Caco-2 (cell line): ENCODE results near the gene FIZ1. TPM values are rescaled to one million over a fixed set of nuclear protein-coding genes. Genes with fewer than 3 reads are reported as not detected.
A peak's percentile ranks its signal among the peaks of the same experiment; 100 is the strongest.

Experiments
- BruUV-seq: library from RNA; stranded (reverse); fragments of 400-500 nt; replicated peaks from 2 replicates; lab custom pipeline; 2021; lab: Mats Ljungman, UMichigan
- CTCF ChIA-PET: fragments of 300-600 bp; sonication (Branson Sonifier 250); formaldehyde crosslinking; loops from one replicate; lab custom pipeline; 2022; ENCODE audit warnings: antibody characterized with exemption; lab: Charles Lee
- POLR2A ChIA-PET: fragments of 300-600 bp; sonication (Branson Sonifier 250); formaldehyde crosslinking; loops from one replicate; lab custom pipeline; 2022; ENCODE audit warnings: antibody characterized with exemption; lab: Charles Lee
- DNase-seq, 2 experiments: peaks; one replicate each; pipeline versions ENCODE4 v3.0.0 to v3.0.0-alpha.2; 2020 to 2022
- H3K27me3 ChIP-seq: replicated peaks from 2 replicates; pipeline ENCODE4 v1.6.0; 2011; ENCODE audit warnings: low read length; ENCODE audit not compliant: control insufficient read depth, insufficient read depth
- H3K36me3 ChIP-seq: 2 replicates; pipeline ENCODE4 v1.5.1; 2011; ENCODE audit warnings: low read length; ENCODE audit not compliant: control insufficient read depth, insufficient read depth
- H3K4me1 ChIP-seq: fragments of 250-450 bp; sonication (Bioruptor Pico); 2 replicates; pipeline ENCODE4 v1.5.1; 2020; ENCODE audit warnings: mild to moderate bottlenecking
- H3K4me3 ChIP-seq: 2 replicates; pipeline ENCODE4 v1.5.1; 2011; ENCODE audit warnings: low read depth, mild to moderate bottlenecking, control low read depth, low read length
- H3K9me3 ChIP-seq: fragments of 250-450 bp; sonication (Bioruptor Pico); 2 replicates; pipeline ENCODE4 v1.5.1; 2020; ENCODE audit warnings: mild to moderate bottlenecking, moderate library complexity
- H3K27ac Mint-ChIP-seq: one replicate; pipeline ENCODE4 v1.8.0; 2022; ENCODE audit warnings: mixed read lengths; ENCODE audit not compliant: unreplicated experiment
- H3K27me3 Mint-ChIP-seq: one replicate; pipeline ENCODE4 v1.8.0; 2022; ENCODE audit warnings: mixed read lengths; ENCODE audit not compliant: insufficient read depth, unreplicated experiment
- H3K36me3 Mint-ChIP-seq: one replicate; pipeline ENCODE4 v1.8.0; 2022; ENCODE audit warnings: mild to moderate bottlenecking, mixed read lengths; ENCODE audit not compliant: insufficient read depth, unreplicated experiment
- H3K4me1 Mint-ChIP-seq: one replicate; pipeline ENCODE4 v1.8.0; 2022; ENCODE audit warnings: low read depth, mixed read lengths; ENCODE audit not compliant: unreplicated experiment
- H3K4me3 Mint-ChIP-seq: one replicate; pipeline ENCODE4 v1.8.0; 2022; ENCODE audit warnings: mild to moderate bottlenecking, moderate library complexity, mixed read lengths; ENCODE audit not compliant: unreplicated experiment
- H3K9me3 Mint-ChIP-seq: one replicate; pipeline ENCODE4 v1.8.0; 2022; ENCODE audit warnings: mixed read lengths; ENCODE audit not compliant: unreplicated experiment
- CTCF ChIP-seq, 2 experiments: fragments of 200-600 bp in 1 of 2; IDR thresholded peaks; 1 replicate in 1 of 2; 2 replicates in 1 of 2; pipeline versions ENCODE4 v1.5.1 to v1.8.0; 2011 to 2022; ENCODE audit warnings: antibody characterized with exemption in 1 of 2, control low read depth in 1 of 2, inconsistent platforms in 1 of 2, low read depth in 1 of 2, low read length in 1 of 2, mild to moderate bottlenecking in 1 of 2, moderate library complexity in 1 of 2; ENCODE audit not compliant: insufficient read depth in 1 of 2, severe bottlenecking in 1 of 2, unreplicated experiment in 1 of 2
- intact Hi-C: fragments of 100-400 bp; cut with micrococcal nuclease; formaldehyde crosslinking; loops from one replicate; pipeline ENCODE4 v1.10.0; 2022; ENCODE audit not compliant: unreplicated experiment
- total RNA-seq: library from RNA; stranded (reverse); gene quantifications from 2 replicates; pipeline ENCODE4 v1.2.3, GENCODE V29; 2022

The FIZ1 gene
- total RNA-seq, 1 experiment from 2014 or later, result 27.2 TPM

- intact Hi-C loops, result no loop called here
- ChIA-PET CTCF (interaction anchor here (1.7 kb wide), 1 partner anchor 28 kb away, joined by 3 read pairs; no protein-coding TSS in a partner anchor), POLR2A (interaction anchor here (0.7 to 0.8 kb wide), 2 partner anchors 53 to 77 kb away, joined by 3 to 4 read pairs; no protein-coding TSS in a partner anchor)
- Mint-ChIP-seq H3K27ac (peak overlapping the region; percentile 62), H3K27me3 (no peaks in the 10 kb centered on the region), H3K4me1 (peaks cover 29% of the 10 kb centered on the region), H3K9me3 (no peaks in the 10 kb centered on the region), H3K36me3 (no peaks in the 10 kb centered on the region), H3K4me3 (no peak overlapping the region)
- BruUV-seq, result no TSS peak
- DNase-seq, result no peak
- no peaks in the 10 kb centered on the region for H3K9me3 ChIP-seq
- peaks cover 6% of the 10 kb centered on the region; the same call in 1 of the 2 replicates for H3K4me1 ChIP-seq
- no peaks in the 10 kb centered on the region for H3K36me3 ChIP-seq
- H3K4me3 ChIP-seq, result no peak overlapping the region
- no peaks in the 10 kb centered on the region for H3K27me3 ChIP-seq
- peak in 1 of 2 experiments; percentile 20 for TF ChIP-seq CTCF (IDR thresholded peaks at IDR 0.05; ENCODE audit: insufficient read depth in 1 of 2, low read depth in 1 of 2, low read length in 1 of 2, severe bottlenecking in 1 of 2, unreplicated experiment in 1 of 2)
Observed at GRCh38 chr19:55553217-55554182, 45.8 kb downstream of the FIZ1 start.

GRCh38 chr19:55552620-55553019 lies 46.7 kb downstream of the FIZ1 start:
- TF ChIP-seq CTCF (IDR thresholded peaks at IDR 0.05; ENCODE audit: insufficient read depth in 1 of 2, low read depth in 1 of 2, low read length in 1 of 2, severe bottlenecking in 1 of 2, unreplicated experiment in 1 of 2), result no peak
- Mint-ChIP-seq H3K36me3 (no peaks in the 10 kb centered on the region), H3K27ac (peak overlapping the region; percentile 62), H3K4me1 (peaks cover 29% of the 10 kb centered on the region), H3K9me3 (no peaks in the 10 kb centered on the region), H3K27me3 (no peaks in the 10 kb centered on the region), H3K4me3 (no peak overlapping the region)
- Histone ChIP-seq H3K4me3 (no peak overlapping the region), H3K36me3 (no peaks in the 10 kb centered on the region), H3K27me3 (no peaks in the 10 kb centered on the region), H3K4me1 (peaks cover 15% of the 10 kb centered on the region), H3K9me3 (no peaks in the 10 kb centered on the region)
- ChIA-PET POLR2A (no interaction called here), CTCF (interaction anchor here (0.5 kb wide), 1 partner anchor 18 kb away, joined by 3 read pairs; no protein-coding TSS in a partner anchor)
- no peak for DNase-seq
- intact Hi-C loops, result no loop called here
- no TSS peak for BruUV-seq

GRCh38 chr19:55552206-55552605 lies 47.1 kb downstream of the FIZ1 start:
- Mint-ChIP-seq H3K36me3 (no peaks in the 10 kb centered on the region), H3K9me3 (no peaks in the 10 kb centered on the region), H3K27me3 (no peaks in the 10 kb centered on the region), H3K27ac (no peak overlapping the region), H3K4me3 (no peak overlapping the region), H3K4me1 (peaks cover 34% of the 10 kb centered on the region)
- Histone ChIP-seq H3K9me3 (no peaks in the 10 kb centered on the region), H3K36me3 (no peaks in the 10 kb centered on the region), H3K4me3 (no peak overlapping the region), H3K27me3 (no peaks in the 10 kb centered on the region), H3K4me1 (peaks cover 19% of the 10 kb centered on the region)
- CTCF ChIA-PET, result interaction anchor here (0.5 kb wide), 1 partner anchor 17 kb away, joined by 3 read pairs; no protein-coding TSS in a partner anchor
- no peak for TF ChIP-seq CTCF (IDR thresholded peaks at IDR 0.05; ENCODE audit: insufficient read depth in 1 of 2, low read depth in 1 of 2, low read length in 1 of 2, severe bottlenecking in 1 of 2, unreplicated experiment in 1 of 2)
- intact Hi-C loops, result no loop called here
- no TSS peak for BruUV-seq
- DNase-seq, result no peak
- POLR2A ChIA-PET, result no interaction called here
